Activated T-cell treated with anti-CD3 and anti-CD28 coated beads, Interleukin-2, amount 50 U/mL, for 48 hours (primary cell): ENCODE results near the gene SSH2.
"Not testable (repeated sequence)": the region's sequence is repeated elsewhere in the genome, so short reads cannot be mapped to it uniquely, and the experiment has no call there.

Experiments
- DNase-seq, 2 experiments: peaks; one replicate each; pipeline ENCODE4 v3.0.0-alpha.2; 2020

Gene SSH2

GRCh38 chr17:29655323-29655722 lies 274.7 kb downstream of the SSH2 start:
- DNase-seq, result no peak

GRCh38 chr17:29653995-29654714 lies 275.9 kb downstream of the SSH2 start:
- DNase-seq, result no peak

GRCh38 chr17:29652976-29653375 lies 277.1 kb downstream of the SSH2 start:
- no peak for DNase-seq

- not testable (repeated sequence) for DNase-seq
These were observed 278.1 kb downstream of the SSH2 start for GRCh38 chr17:29651913-29652312.

- DNase-seq, result no peak
These were observed 279.6 kb downstream of the SSH2 start for GRCh38 chr17:29650396-29650795.

- DNase-seq, result no peak
These were observed 280.7 kb downstream of the SSH2 start for GRCh38 chr17:29649359-29649758.

GRCh38 chr17:29648005-29648404 lies 282.0 kb downstream of the SSH2 start:
- DNase-seq, result no peak

- no peak for DNase-seq
These were observed 284.4 kb downstream of the SSH2 start for GRCh38 chr17:29645515-29646051.

- DNase-seq, result no peak
These were observed 286.2 kb downstream of the SSH2 start for GRCh38 chr17:29643817-29644160.

- DNase-seq, result no peak
These were observed 287.8 kb downstream of the SSH2 start for GRCh38 chr17:29642171-29642611.

GRCh38 chr17:29640981-29641642 lies 288.9 kb downstream of the SSH2 start:
- DNase-seq, result no peak

- no peak for DNase-seq
These were observed 289.6 kb downstream of the SSH2 start for GRCh38 chr17:29640413-29640812.

GRCh38 chr17:29633886-29634285 lies 296.1 kb downstream of the SSH2 start:
- no peak for DNase-seq

GRCh38 chr17:29630630-29631193 lies 299.3 kb downstream of the SSH2 start:
- DNase-seq, result no peak

GRCh38 chr17:29629839-29630238 lies 300.2 kb downstream of the SSH2 start:
- DNase-seq, result no peak

- no peak for DNase-seq
These were observed 301.4 kb downstream of the SSH2 start for GRCh38 chr17:29628644-29629043.

- no peak for DNase-seq
These were observed 302.1 kb downstream of the SSH2 start for GRCh38 chr17:29627951-29628350.

- no peak for DNase-seq
These were observed 304.8 kb downstream of the SSH2 start for GRCh38 chr17:29625037-29625750.

- DNase-seq, result peak in 1 of 2 experiments; percentile 26
These were observed 305.4 kb downstream of the SSH2 start for GRCh38 chr17:29624586-29624985.

- DNase-seq, result no peak
These were observed 306.8 kb downstream of the SSH2 start for GRCh38 chr17:29623283-29623647.

GRCh38 chr17:29622337-29623282 lies 307.4 kb downstream of the SSH2 start, which contains the start of gene CORO6:
Gene CORO6, minus strand, starts transcription at chr17:29622912. Its CDS starts 1,491 bp downstream, at chr17:29621421.
- DNase-seq, result peak; percentile 84 to 86

GRCh38 chr17:29621751-29622194 lies 308.3 kb downstream of the SSH2 start:
- DNase-seq, result no peak
